Endothelial cell (in vitro differentiated cells): ENCODE measurements around the gene HIF1A. TPM values are rescaled to one million over a fixed set of nuclear protein-coding genes. Genes with fewer than 3 reads are reported as not detected.
"Not testable (repeated sequence)": the region's sequence is repeated elsewhere in the genome, so short reads cannot be mapped to it uniquely, and the experiment has no call there.

Source experiments
- DNase-seq: peaks from one replicate; pipeline ENCODE4 v3.0.0; 2021; ENCODE audit warnings: low spot score
- H3K27ac Mint-ChIP-seq: one replicate; pipeline ENCODE4 v1.8.0; 2021; ENCODE audit warnings: mixed read lengths, inconsistent platforms; ENCODE audit not compliant: unreplicated experiment
- H3K27me3 Mint-ChIP-seq: one replicate; pipeline ENCODE4 v1.8.0; 2021; ENCODE audit warnings: mild to moderate bottlenecking, moderate library complexity, mixed read lengths, inconsistent platforms; ENCODE audit not compliant: unreplicated experiment
- H3K36me3 Mint-ChIP-seq: one replicate; pipeline ENCODE4 v1.8.0; 2021; ENCODE audit warnings: mild to moderate bottlenecking, low read depth, mixed read lengths, inconsistent platforms; ENCODE audit not compliant: unreplicated experiment
- H3K4me1 Mint-ChIP-seq: one replicate; pipeline ENCODE4 v1.8.0; 2021; ENCODE audit warnings: mild to moderate bottlenecking, mixed read lengths, inconsistent platforms; ENCODE audit not compliant: unreplicated experiment
- H3K4me3 Mint-ChIP-seq: one replicate; pipeline ENCODE4 v1.8.0; 2021; ENCODE audit warnings: mild to moderate bottlenecking, mixed read lengths, inconsistent platforms; ENCODE audit not compliant: unreplicated experiment
- H3K9me3 Mint-ChIP-seq: one replicate; pipeline ENCODE4 v1.8.0; 2021; ENCODE audit warnings: mixed read lengths, inconsistent platforms; ENCODE audit not compliant: unreplicated experiment
- total RNA-seq: library from RNA; stranded (reverse); fragmentation: NEBNext Ultra II Directional; extraction: Animal tissue kit (Norgen Biotek cat#: 25700); gene quantifications from one replicate; pipeline ENCODE4 v1.2.1, GENCODE V29; 2021; ENCODE audit not compliant: unreplicated experiment
- TF ChIP-seq, protein P1 (sequence below): fragments of 200-600 bp; sonication (generic); IDR thresholded peaks from one replicate; pipeline ENCODE4 v1.5.0; 2021; ENCODE audit warnings: antibody characterized with exemption; ENCODE audit not compliant: unreplicated experiment

Gene HIF1A
- total RNA-seq, 1 donor from 2014 or later, result 203 TPM

DNA sequence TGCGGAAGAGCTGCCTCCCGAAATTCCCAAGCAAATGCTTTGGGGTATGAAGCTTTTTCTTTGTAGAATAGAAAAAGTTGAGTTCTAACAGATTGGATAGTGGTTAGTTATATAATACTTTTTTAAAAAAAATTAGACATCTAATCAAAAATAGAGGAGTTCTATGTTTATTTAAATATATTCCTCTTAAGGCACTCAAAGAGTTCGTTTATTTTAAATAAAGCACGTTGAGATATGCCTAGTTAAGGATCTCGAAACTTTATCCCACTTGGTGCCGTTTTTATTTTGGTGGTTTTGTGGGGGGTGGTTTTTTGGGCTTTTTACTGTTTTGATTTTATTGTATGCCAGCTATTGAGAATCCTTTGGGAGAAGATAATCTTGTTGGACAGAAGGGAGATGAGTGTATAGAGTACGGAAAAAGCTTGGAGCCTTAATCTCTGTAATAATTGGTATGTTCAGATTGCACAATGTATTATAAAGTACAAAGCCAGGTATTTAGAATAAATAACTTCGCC lies 56.2 kb downstream of the HIF1A start:
- Mint-ChIP-seq H3K4me1 (peaks cover 2% of the 10 kb centered on the region), H3K27me3 (peaks cover 3% of the 10 kb centered on the region), H3K9me3 (no peaks in the 10 kb centered on the region), H3K4me3 (peak overlapping the region; percentile 67), H3K27ac (no peak overlapping the region), H3K36me3 (peaks cover 8% of the 10 kb centered on the region)
- TF ChIP-seq, protein P1, sequence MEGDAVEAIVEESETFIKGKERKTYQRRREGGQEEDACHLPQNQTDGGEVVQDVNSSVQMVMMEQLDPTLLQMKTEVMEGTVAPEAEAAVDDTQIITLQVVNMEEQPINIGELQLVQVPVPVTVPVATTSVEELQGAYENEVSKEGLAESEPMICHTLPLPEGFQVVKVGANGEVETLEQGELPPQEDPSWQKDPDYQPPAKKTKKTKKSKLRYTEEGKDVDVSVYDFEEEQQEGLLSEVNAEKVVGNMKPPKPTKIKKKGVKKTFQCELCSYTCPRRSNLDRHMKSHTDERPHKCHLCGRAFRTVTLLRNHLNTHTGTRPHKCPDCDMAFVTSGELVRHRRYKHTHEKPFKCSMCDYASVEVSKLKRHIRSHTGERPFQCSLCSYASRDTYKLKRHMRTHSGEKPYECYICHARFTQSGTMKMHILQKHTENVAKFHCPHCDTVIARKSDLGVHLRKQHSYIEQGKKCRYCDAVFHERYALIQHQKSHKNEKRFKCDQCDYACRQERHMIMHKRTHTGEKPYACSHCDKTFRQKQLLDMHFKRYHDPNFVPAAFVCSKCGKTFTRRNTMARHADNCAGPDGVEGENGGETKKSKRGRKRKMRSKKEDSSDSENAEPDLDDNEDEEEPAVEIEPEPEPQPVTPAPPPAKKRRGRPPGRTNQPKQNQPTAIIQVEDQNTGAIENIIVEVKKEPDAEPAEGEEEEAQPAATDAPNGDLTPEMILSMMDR, result no peak
- no peak for DNase-seq

DNA sequence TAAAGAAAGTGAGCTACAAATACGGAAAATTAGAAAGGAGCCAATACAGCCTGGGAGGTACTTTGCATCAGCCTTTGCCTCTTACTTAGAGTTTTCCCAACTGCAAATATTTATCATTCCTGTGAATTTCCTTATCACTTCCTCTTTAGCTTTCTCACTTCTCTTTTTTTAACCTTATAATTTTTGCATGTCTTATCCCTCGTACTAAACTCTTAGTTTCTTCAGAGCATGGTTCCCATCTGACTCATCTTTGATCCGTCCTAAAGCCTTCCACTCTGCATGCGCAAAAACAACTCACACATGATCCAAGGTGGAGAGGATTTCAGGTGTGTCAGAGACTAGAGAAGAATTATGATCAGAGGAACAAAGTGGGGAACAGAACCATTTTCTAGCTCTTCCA lies 57.3 kb downstream of the HIF1A start:
- Mint-ChIP-seq H3K27me3 (peaks cover 3% of the 10 kb centered on the region), H3K4me3 (no peak overlapping the region), H3K9me3 (no peaks in the 10 kb centered on the region), H3K27ac (no peak overlapping the region), H3K4me1 (peaks cover 2% of the 10 kb centered on the region), H3K36me3 (no peaks in the 10 kb centered on the region)
- no peak for DNase-seq
- TF ChIP-seq, protein P1, result no peak

DNA sequence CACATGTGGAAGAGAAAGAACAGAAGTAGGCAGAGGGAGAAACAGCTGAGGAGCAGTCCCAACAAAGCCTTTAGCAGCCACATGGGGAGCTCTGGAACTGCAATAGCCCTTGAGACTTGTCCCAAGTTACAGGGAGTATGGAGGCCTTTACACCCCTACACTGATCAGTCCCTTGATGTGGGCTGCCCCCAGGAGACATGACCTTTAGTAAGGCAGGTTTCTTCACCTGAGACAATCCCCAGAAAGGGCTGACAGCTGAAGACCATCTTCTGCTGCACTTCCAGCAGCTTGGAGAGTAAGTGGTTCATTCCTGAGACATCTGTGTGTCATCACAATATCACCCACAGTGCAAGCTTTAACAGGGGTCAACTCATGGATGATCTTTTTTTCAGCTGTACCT lies 58.3 kb downstream of the HIF1A start:
- no peaks in the 10 kb centered on the region for H3K9me3 Mint-ChIP-seq
- H3K36me3 Mint-ChIP-seq, result no peaks in the 10 kb centered on the region
- H3K27me3 Mint-ChIP-seq, result peaks cover 3% of the 10 kb centered on the region
- H3K4me1 Mint-ChIP-seq, result peaks cover 2% of the 10 kb centered on the region
- H3K27ac Mint-ChIP-seq, result peak overlapping the region; percentile 16
- no peak overlapping the region for H3K4me3 Mint-ChIP-seq
- DNase-seq, result no peak
- TF ChIP-seq, protein P1, result no peak

DNA sequence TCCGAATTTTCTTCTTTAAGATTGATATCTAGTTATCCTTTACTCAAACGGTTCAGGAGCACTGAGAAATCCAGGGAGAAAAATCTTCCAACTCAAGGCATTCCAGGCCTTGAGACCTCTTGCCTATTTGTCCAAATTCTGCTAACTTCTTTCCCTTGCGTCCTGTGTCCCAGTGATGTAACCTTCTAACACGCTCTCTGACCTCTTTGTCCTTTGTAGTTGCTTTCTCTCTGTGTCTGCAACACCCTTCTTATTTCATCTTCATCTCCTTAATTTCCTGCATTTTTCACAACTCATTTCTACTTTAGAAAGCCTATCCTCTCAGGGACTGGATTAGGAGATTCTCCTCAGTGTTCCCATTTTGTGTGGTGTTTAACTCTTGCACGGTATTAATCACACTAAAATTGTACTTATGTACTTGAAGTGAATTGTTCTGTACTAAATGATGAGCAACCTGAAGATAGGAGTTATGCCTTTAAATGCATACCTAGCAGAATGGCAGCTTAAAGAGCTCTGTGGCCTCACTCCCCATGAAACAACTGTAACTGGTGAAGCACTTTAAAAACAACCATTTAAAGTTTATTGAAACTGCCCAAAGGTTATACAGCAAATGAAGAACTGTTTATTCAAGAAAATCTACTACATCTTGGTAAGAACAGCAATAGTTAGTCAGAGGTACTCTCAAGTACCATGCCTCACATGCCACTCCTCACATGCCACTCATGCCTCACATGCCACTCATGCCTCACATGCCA lies 59.5 kb downstream of the HIF1A start:
- no peak for DNase-seq
- Mint-ChIP-seq H3K27ac (no peak overlapping the region), H3K9me3 (no peaks in the 10 kb centered on the region), H3K4me3 (no peak overlapping the region), H3K4me1 (peaks cover 2% of the 10 kb centered on the region), H3K27me3 (peaks cover 3% of the 10 kb centered on the region), H3K36me3 (no peaks in the 10 kb centered on the region)
- TF ChIP-seq, protein P1, result no peak

DNA sequence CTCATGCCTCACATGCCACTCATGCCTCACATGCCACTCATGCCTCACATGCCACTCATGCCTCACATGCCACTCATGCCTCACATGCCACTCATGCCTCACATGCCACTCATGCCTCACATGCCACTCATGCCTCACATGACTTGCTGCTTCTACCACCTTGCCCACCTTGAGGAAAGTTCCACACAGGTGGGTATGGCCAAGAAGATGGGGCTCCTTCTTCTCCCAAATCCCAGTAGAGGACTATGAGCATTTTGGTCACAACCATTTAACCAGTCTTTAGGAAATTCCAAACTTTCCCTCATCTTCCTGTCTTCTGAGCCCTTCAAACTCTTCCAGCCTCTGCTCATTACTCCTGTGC lies 60.0 kb downstream of the HIF1A start:
- H3K4me1 Mint-ChIP-seq, DNase-seq, H3K9me3 Mint-ChIP-seq, H3K36me3 Mint-ChIP-seq, H3K27me3 Mint-ChIP-seq, H3K4me3 Mint-ChIP-seq, H3K27ac Mint-ChIP-seq: not testable (repeated sequence)
